ENCODE data around the gene LAMA2. TPM values are rescaled to one million over a fixed set of nuclear protein-coding genes. Genes with fewer than 3 reads are reported as not detected.

Gene LAMA2
- total RNA-seq, 1 donor from 2014 or later = 0.27 TPM

DNA sequence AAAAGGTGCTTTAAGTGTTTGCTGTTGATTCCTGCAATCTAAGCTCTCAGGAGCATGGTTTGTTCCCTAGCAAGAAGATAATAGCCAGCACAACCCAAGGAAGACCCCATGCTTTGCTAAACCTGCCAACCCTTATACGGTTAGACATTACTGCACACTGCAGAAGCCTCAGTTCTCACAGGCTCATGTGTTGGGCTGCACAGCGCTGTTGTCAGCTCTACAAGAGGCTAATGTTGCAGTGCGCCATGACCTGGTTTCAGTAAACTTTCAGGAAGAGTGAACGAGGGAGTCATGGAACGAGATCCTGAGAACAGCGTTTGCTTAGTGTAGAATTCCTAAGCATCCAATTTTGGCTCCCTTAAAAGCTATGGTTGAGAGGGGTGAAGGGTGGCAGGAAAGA is 608.5 kb downstream of the LAMA2 start:
- no peak for DNase-seq
- H3K4me3 Mint-ChIP-seq = peak overlapping the region; percentile 82
- POLR2A ChIA-PET = no interaction called here

DNA sequence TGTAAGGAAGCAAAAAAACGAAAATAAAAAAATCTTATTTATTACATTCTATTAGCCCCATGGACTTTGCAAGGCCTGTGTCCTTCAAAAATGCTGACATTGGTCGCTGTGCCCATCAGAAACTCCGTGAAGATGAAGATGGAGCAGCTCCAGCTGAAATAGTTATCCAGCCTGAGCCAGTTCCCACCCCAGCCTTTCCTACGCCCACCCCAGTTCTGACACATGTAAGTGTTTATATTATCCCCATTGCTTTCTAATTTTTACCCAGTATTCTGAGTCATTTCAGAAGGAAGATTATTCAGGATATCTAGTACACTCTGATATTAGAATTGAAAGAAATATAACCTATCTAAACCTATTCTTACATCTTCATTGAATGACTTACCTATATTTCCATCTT is 609.3 kb downstream of the LAMA2 start:
- POLR2A ChIA-PET = no interaction called here

More for the DNA sequence above, 608.5 kb downstream of the LAMA2 start:
- H3K4me1 Mint-ChIP-seq = peaks cover 28% of the 10 kb centered on the region
- no peaks in the 10 kb centered on the region for H3K27me3 Mint-ChIP-seq
- intact Hi-C loops (cut with micrococcal nuclease) = loop anchor here (1.0 to 10.0 kb wide), 9 partner anchors 99 to 1646 kb away; partner anchors contain the start of genes AKAP7 and EPB41L2
- TF ChIP-seq, protein P1, sequence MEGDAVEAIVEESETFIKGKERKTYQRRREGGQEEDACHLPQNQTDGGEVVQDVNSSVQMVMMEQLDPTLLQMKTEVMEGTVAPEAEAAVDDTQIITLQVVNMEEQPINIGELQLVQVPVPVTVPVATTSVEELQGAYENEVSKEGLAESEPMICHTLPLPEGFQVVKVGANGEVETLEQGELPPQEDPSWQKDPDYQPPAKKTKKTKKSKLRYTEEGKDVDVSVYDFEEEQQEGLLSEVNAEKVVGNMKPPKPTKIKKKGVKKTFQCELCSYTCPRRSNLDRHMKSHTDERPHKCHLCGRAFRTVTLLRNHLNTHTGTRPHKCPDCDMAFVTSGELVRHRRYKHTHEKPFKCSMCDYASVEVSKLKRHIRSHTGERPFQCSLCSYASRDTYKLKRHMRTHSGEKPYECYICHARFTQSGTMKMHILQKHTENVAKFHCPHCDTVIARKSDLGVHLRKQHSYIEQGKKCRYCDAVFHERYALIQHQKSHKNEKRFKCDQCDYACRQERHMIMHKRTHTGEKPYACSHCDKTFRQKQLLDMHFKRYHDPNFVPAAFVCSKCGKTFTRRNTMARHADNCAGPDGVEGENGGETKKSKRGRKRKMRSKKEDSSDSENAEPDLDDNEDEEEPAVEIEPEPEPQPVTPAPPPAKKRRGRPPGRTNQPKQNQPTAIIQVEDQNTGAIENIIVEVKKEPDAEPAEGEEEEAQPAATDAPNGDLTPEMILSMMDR (IDR thresholded peaks at IDR 0.05) = no peak
- CTCF ChIA-PET = interaction anchor here (3.5 kb wide), 1 partner anchor 9 kb away, joined by 26 read pairs; no protein-coding TSS in a partner anchor
- H3K36me3 Mint-ChIP-seq (ENCODE audit: low read depth) = no peaks in the 10 kb centered on the region
- H3K9me3 Mint-ChIP-seq = no peaks in the 10 kb centered on the region
- H3K27ac Mint-ChIP-seq = peak overlapping the region; percentile 97
- ATAC-seq (ENCODE audit: low read depth) = peak; percentile 4

DNA sequence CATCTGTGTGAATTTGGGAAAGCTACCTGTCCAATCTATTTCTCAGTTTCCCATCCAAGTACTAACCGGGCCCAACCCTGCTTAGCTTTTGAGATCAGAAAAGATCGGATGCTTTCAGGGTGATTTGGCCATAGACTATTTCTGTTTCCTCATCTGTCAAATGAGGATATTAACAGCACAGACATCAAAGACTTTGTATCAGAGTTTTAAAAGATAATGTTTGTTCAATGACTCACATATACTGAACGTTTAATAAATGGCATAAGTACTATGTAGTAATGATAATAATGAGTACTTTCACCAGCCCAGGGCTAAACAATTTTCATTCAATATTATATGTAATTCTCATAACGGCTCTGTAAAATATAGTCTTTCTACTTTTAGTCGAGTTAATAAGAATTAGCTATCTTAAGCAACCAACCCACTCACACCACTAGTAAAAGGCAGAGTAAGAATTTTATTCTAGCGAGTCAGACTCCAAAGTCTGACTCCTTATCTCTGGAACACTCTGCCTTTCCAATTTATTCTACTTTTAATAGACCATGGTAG is 610.5 kb downstream of the LAMA2 start:
- Mint-ChIP-seq H3K27ac (no peak overlapping the region), H3K27me3 (no peaks in the 10 kb centered on the region), H3K9me3 (no peaks in the 10 kb centered on the region), H3K4me3 (no peak overlapping the region), H3K36me3 (ENCODE audit: low read depth) (no peaks in the 10 kb centered on the region), H3K4me1 (peaks cover 28% of the 10 kb centered on the region)
- ChIA-PET POLR2A (no interaction called here), CTCF (interaction anchor here (1.5 kb wide), 1 partner anchor 8 kb away, joined by 3 read pairs; no protein-coding TSS in a partner anchor)
- DNase-seq (no peak), ATAC-seq (ENCODE audit: low read depth) (no peak)
- intact Hi-C loops (cut with micrococcal nuclease) = loop anchor here (5.0 to 10.0 kb wide), 5 partner anchors 384 to 1644 kb away; partner anchors contain the start of gene AKAP7
- TF ChIP-seq, protein P1 (IDR thresholded peaks at IDR 0.05) = no peak

More for the DNA sequence above, 609.3 kb downstream of the LAMA2 start:
- CTCF ChIA-PET = interaction anchor here (3.5 kb wide), 1 partner anchor 8 kb away, joined by 26 read pairs; no protein-coding TSS in a partner anchor
- TF ChIP-seq, protein P1 (IDR thresholded peaks at IDR 0.05) = no peak
- intact Hi-C loops (cut with micrococcal nuclease) = loop anchor here (5.0 to 10.0 kb wide), 5 partner anchors 385 to 1645 kb away; partner anchors contain the start of gene AKAP7
- Mint-ChIP-seq H3K9me3 (no peaks in the 10 kb centered on the region), H3K4me3 (no peak overlapping the region), H3K27ac (peak overlapping the region; percentile 50), H3K27me3 (no peaks in the 10 kb centered on the region), H3K4me1 (peaks cover 28% of the 10 kb centered on the region), H3K36me3 (ENCODE audit: low read depth) (no peaks in the 10 kb centered on the region)
- DNase-seq = no peak
- ATAC-seq (ENCODE audit: low read depth) = no peak

DNA sequence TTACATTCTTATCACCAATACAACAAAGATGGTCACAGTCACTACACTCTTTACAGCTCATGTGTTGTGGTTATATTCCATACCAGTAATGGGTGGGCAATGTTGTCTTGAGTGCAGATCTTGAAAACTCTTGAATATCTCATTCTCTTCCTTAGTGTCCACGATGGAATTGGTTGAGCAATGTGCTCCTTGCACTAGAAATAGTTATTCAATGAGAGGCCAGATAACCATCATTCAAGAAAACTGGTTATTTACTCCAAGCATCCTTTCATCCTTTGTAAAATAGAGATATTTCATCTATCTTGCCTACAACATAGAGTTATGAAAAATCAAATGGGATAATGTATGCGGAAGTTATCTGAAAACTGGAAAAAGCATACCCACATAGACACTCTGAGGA is 611.2 kb downstream of the LAMA2 start:
- no peak for ATAC-seq (ENCODE audit: low read depth)
- CTCF ChIA-PET = interaction anchor here (1.5 kb wide), 1 partner anchor 8 kb away, joined by 3 read pairs; no protein-coding TSS in a partner anchor
- no peak for DNase-seq
- intact Hi-C loops (cut with micrococcal nuclease) = loop anchor here (5.0 to 10.0 kb wide), 5 partner anchors 383 to 1643 kb away; partner anchors contain the start of gene AKAP7
- Mint-ChIP-seq H3K4me1 (peaks cover 30% of the 10 kb centered on the region), H3K27ac (no peak overlapping the region), H3K4me3 (no peak overlapping the region), H3K27me3 (no peaks in the 10 kb centered on the region), H3K36me3 (ENCODE audit: low read depth) (no peaks in the 10 kb centered on the region), H3K9me3 (no peaks in the 10 kb centered on the region)
- POLR2A ChIA-PET = no interaction called here
- TF ChIP-seq, protein P1 (IDR thresholded peaks at IDR 0.05) = no peak

DNA sequence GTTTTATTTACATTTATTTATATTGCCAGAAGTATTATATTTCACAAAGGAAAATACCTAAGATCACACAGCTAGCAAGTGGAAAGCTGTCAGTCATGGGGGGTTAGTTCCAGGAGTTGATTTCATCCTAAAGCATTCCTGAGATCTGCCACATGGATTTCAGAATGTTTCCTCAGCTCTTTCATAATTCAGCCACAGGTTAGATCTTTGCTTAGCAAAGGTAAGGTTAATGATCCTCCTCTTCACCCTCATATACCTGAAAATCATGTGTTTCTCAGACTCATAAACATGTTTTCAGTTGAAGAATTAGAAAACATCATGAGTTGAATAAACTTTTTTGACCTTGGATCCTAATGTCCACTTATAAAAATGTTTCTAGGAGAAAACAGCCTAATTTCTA is 611.6 kb downstream of the LAMA2 start:
- Mint-ChIP-seq H3K27me3 (no peaks in the 10 kb centered on the region), H3K9me3 (no peaks in the 10 kb centered on the region), H3K27ac (no peak overlapping the region), H3K4me1 (peaks cover 31% of the 10 kb centered on the region), H3K36me3 (ENCODE audit: low read depth) (no peaks in the 10 kb centered on the region), H3K4me3 (no peak overlapping the region)
- CTCF ChIA-PET = no interaction called here
- TF ChIP-seq, protein P1 (IDR thresholded peaks at IDR 0.05) = no peak
- POLR2A ChIA-PET = no interaction called here
- DNase-seq (no peak), ATAC-seq (ENCODE audit: low read depth) (no peak)
- intact Hi-C loops (cut with micrococcal nuclease) = loop anchor here (5.0 to 10.0 kb wide), 5 partner anchors 383 to 1643 kb away; partner anchors contain the start of gene AKAP7
